Measurements from ENCODE around the gene C16orf95. TPM values are rescaled to one million over a fixed set of nuclear protein-coding genes. Genes with fewer than 3 reads are reported as not detected.

The C16orf95 gene
- total and polyA plus RNA-seq, 4 donors: 4.3 to 9.9 (median 5.6) TPM

- 80% methylated on average over 15 of the region's 18 CpGs for WGBS (ENCODE audit: insufficient coverage)
- Histone ChIP-seq H3K27ac (ENCODE audit: low read depth, low read length) (no peak overlapping the region), H3K27me3 (ENCODE audit: control insufficient read depth, insufficient read depth, low read length) (peaks cover 7% of the 10 kb centered on the region), H3K4me1 (ENCODE audit: control insufficient read depth, insufficient read depth, low read length) (peaks cover 27% of the 10 kb centered on the region), H3K4me3 (ENCODE audit: low read depth, low read length) (no peak overlapping the region), H3K36me3 (ENCODE audit: control insufficient read depth, insufficient read depth, low read length) (no peaks in the 10 kb centered on the region), H3K9me3 (ENCODE audit: control insufficient read depth, insufficient read depth, low read length) (no peaks in the 10 kb centered on the region)
- DNase-seq (ENCODE audit: low read depth in 4 of 6, low spot score in 6 of 6): no peak
These were observed 38.0 kb downstream of the C16orf95 start for GRCh38 chr16:87279094-87279658.

- Histone ChIP-seq H3K36me3 (ENCODE audit: control insufficient read depth, insufficient read depth, low read length) (no peaks in the 10 kb centered on the region), H3K9me3 (ENCODE audit: control insufficient read depth, insufficient read depth, low read length) (no peaks in the 10 kb centered on the region), H3K27ac (ENCODE audit: low read depth, low read length) (no peak overlapping the region), H3K4me1 (ENCODE audit: control insufficient read depth, insufficient read depth, low read length) (peaks cover 27% of the 10 kb centered on the region), H3K4me3 (ENCODE audit: low read depth, low read length) (no peak overlapping the region), H3K27me3 (ENCODE audit: control insufficient read depth, insufficient read depth, low read length) (peaks cover 7% of the 10 kb centered on the region)
- peak; percentile 45 to 93 (median 59) for DNase-seq (ENCODE audit: low read depth in 4 of 6, low spot score in 6 of 6)
- 56% methylated on average over 38 of the region's 38 CpGs for WGBS (ENCODE audit: insufficient coverage)
These were observed 38.8 kb downstream of the C16orf95 start for GRCh38 chr16:87278191-87279093.

- DNase-seq (ENCODE audit: low read depth in 4 of 6, low spot score in 6 of 6): no peak
- Histone ChIP-seq H3K4me3 (ENCODE audit: low read depth, low read length) (no peak overlapping the region), H3K4me1 (ENCODE audit: control insufficient read depth, insufficient read depth, low read length) (peaks cover 27% of the 10 kb centered on the region), H3K27ac (ENCODE audit: low read depth, low read length) (peak overlapping the region; percentile 65), H3K27me3 (ENCODE audit: control insufficient read depth, insufficient read depth, low read length) (peaks cover 7% of the 10 kb centered on the region), H3K36me3 (ENCODE audit: control insufficient read depth, insufficient read depth, low read length) (no peaks in the 10 kb centered on the region), H3K9me3 (ENCODE audit: control insufficient read depth, insufficient read depth, low read length) (no peaks in the 10 kb centered on the region)
- WGBS (ENCODE audit: insufficient coverage): 80% methylated on average over 8 of the region's 11 CpGs
These were observed 40.3 kb downstream of the C16orf95 start for GRCh38 chr16:87276924-87277323.

GRCh38 chr16:87276091-87276701 is 41.0 kb downstream of the C16orf95 start:
- H3K27me3 ChIP-seq (ENCODE audit: control insufficient read depth, insufficient read depth, low read length): peaks cover 7% of the 10 kb centered on the region
- WGBS (ENCODE audit: insufficient coverage): 29% methylated on average over 13 of the region's 16 CpGs
- H3K9me3 ChIP-seq (ENCODE audit: control insufficient read depth, insufficient read depth, low read length): no peaks in the 10 kb centered on the region
- no peak overlapping the region for H3K4me3 ChIP-seq (ENCODE audit: low read depth, low read length)
- DNase-seq (ENCODE audit: low read depth in 4 of 6, low spot score in 6 of 6): peak in 4 of 6 donors; percentile 41 to 81 (median 61)
- peak overlapping the region; percentile 65 for H3K27ac ChIP-seq (ENCODE audit: low read depth, low read length)
- H3K36me3 ChIP-seq (ENCODE audit: control insufficient read depth, insufficient read depth, low read length): no peaks in the 10 kb centered on the region
- H3K4me1 ChIP-seq (ENCODE audit: control insufficient read depth, insufficient read depth, low read length): peaks cover 27% of the 10 kb centered on the region

- 90% methylated on average over 3 of the region's 4 CpGs for WGBS (ENCODE audit: insufficient coverage)
- Histone ChIP-seq H3K4me3 (ENCODE audit: low read depth, low read length) (no peak overlapping the region), H3K4me1 (ENCODE audit: control insufficient read depth, insufficient read depth, low read length) (peaks cover 27% of the 10 kb centered on the region), H3K9me3 (ENCODE audit: control insufficient read depth, insufficient read depth, low read length) (no peaks in the 10 kb centered on the region), H3K27ac (ENCODE audit: low read depth, low read length) (no peak overlapping the region), H3K27me3 (ENCODE audit: control insufficient read depth, insufficient read depth, low read length) (peaks cover 7% of the 10 kb centered on the region), H3K36me3 (ENCODE audit: control insufficient read depth, insufficient read depth, low read length) (no peaks in the 10 kb centered on the region)
- DNase-seq (ENCODE audit: low read depth in 4 of 6, low spot score in 6 of 6): no peak
These were observed 42.4 kb downstream of the C16orf95 start for GRCh38 chr16:87274794-87275193.

GRCh38 chr16:87273471-87274030 is 43.6 kb downstream of the C16orf95 start:
- 96% methylated on average over 10 of the region's 10 CpGs for WGBS (ENCODE audit: insufficient coverage)
- Histone ChIP-seq H3K9me3 (ENCODE audit: control insufficient read depth, insufficient read depth, low read length) (no peaks in the 10 kb centered on the region), H3K36me3 (ENCODE audit: control insufficient read depth, insufficient read depth, low read length) (no peaks in the 10 kb centered on the region), H3K4me1 (ENCODE audit: control insufficient read depth, insufficient read depth, low read length) (peaks cover 22% of the 10 kb centered on the region), H3K4me3 (ENCODE audit: low read depth, low read length) (no peak overlapping the region), H3K27ac (ENCODE audit: low read depth, low read length) (no peak overlapping the region), H3K27me3 (ENCODE audit: control insufficient read depth, insufficient read depth, low read length) (no peaks in the 10 kb centered on the region)
- DNase-seq (ENCODE audit: low read depth in 4 of 6, low spot score in 6 of 6): no peak

- Histone ChIP-seq H3K4me1 (ENCODE audit: control insufficient read depth, insufficient read depth, low read length) (peaks cover 4% of the 10 kb centered on the region), H3K4me3 (ENCODE audit: low read depth, low read length) (no peak overlapping the region), H3K36me3 (ENCODE audit: control insufficient read depth, insufficient read depth, low read length) (no peaks in the 10 kb centered on the region), H3K27ac (ENCODE audit: low read depth, low read length) (no peak overlapping the region), H3K9me3 (ENCODE audit: control insufficient read depth, insufficient read depth, low read length) (no peaks in the 10 kb centered on the region), H3K27me3 (ENCODE audit: control insufficient read depth, insufficient read depth, low read length) (no peaks in the 10 kb centered on the region)
- 83% methylated on average over 7 of the region's 11 CpGs for WGBS (ENCODE audit: insufficient coverage)
- no peak for DNase-seq (ENCODE audit: low read depth in 4 of 6, low spot score in 6 of 6)
These were observed 45.9 kb downstream of the C16orf95 start for GRCh38 chr16:87271256-87271655.

- H3K27me3 ChIP-seq (ENCODE audit: control insufficient read depth, insufficient read depth, low read length): no peaks in the 10 kb centered on the region
- H3K9me3 ChIP-seq (ENCODE audit: control insufficient read depth, insufficient read depth, low read length): peaks cover 3% of the 10 kb centered on the region
- no peak overlapping the region for H3K4me3 ChIP-seq (ENCODE audit: low read depth, low read length)
- no peak for DNase-seq (ENCODE audit: low read depth in 4 of 6, low spot score in 6 of 6)
- 92% methylated on average over 5 of the region's 8 CpGs for WGBS (ENCODE audit: insufficient coverage)
- no peak overlapping the region for H3K27ac ChIP-seq (ENCODE audit: low read depth, low read length)
- H3K4me1 ChIP-seq (ENCODE audit: control insufficient read depth, insufficient read depth, low read length): peaks cover 5% of the 10 kb centered on the region
- H3K36me3 ChIP-seq (ENCODE audit: control insufficient read depth, insufficient read depth, low read length): no peaks in the 10 kb centered on the region
These were observed 49.6 kb downstream of the C16orf95 start for GRCh38 chr16:87267566-87267965.

GRCh38 chr16:87266846-87267245 is 50.3 kb downstream of the C16orf95 start:
- H3K36me3 ChIP-seq (ENCODE audit: control insufficient read depth, insufficient read depth, low read length): no peaks in the 10 kb centered on the region
- no peak for DNase-seq (ENCODE audit: low read depth in 4 of 6, low spot score in 6 of 6)
- H3K27ac ChIP-seq (ENCODE audit: low read depth, low read length): no peak overlapping the region
- H3K9me3 ChIP-seq (ENCODE audit: control insufficient read depth, insufficient read depth, low read length): peaks cover 3% of the 10 kb centered on the region
- H3K4me3 ChIP-seq (ENCODE audit: low read depth, low read length): no peak overlapping the region
- WGBS (ENCODE audit: insufficient coverage): 50% methylated on average over 1 of the region's 4 CpGs
- no peaks in the 10 kb centered on the region for H3K27me3 ChIP-seq (ENCODE audit: control insufficient read depth, insufficient read depth, low read length)
- H3K4me1 ChIP-seq (ENCODE audit: control insufficient read depth, insufficient read depth, low read length): peaks cover 5% of the 10 kb centered on the region
